Activated T-helper 1 cell treated with Interleukin-2 at 50 U/mL for 16 hours (primary cell): ENCODE results near the gene DMPK.

Experiments used
- DNase-seq: peaks from one replicate; pipeline ENCODE4 v3.0.0-alpha.2; 2020; ENCODE audit warnings: low read depth

DMPK gene

DNA sequence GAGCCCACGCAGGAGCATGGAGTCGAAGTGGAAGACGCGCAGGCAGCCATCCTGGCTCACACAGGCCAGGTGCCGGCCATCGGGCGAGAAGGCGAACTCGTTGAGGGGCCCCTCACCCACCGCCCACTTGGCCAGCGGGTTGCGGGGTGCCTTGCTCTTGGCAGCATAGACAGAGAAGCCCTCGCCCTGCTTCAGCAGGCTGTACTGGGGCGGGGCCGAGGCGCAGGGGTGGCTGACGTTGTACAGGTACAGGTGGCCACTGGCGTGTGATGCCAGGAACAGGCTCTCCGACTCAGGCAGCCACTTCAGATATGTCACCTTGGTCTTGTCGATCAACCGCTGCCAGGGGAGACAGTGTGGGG lies 4.2 kb upstream of the DMPK start:
- no peak for DNase-seq

DNA sequence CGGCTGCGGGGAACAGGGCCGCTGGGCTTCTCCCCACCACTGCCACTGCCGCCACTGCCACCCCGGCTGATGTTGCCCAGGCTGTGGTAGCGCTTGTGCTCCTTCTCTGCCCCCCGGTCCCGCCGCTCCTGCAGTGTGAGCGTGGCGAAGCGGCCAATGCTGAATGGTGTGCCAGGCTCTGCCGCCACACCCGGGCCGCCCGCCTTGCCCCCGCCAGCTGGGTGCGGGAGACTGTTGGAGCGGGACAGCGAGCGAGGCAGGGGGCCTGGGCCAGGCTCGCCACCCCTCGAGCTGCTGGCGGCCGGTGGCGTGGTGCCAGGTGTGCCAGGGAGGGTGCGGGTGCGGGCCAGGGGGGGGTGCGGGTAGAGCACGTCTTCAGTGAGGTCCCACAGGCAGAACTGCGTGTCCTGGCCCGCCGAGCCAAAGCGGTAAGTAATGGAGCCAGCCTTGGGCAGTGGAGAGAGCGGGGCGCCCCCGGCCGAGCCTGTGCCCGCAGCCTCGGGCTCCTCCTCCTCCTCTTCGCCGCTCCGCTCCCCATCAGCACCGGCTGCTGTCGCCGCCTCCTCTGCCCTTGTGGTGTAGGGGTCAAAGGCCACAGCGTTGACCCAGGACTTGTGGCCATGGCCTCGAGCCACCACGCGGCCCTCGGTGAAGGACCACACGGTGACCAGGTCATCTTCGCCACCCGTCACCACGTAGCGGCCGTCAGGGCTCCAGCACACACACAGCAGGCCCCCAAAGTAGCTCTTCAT lies 3.7 kb upstream of the DMPK start:
- no peak for DNase-seq

GRCh38 chr19:45785097-45785496 lies 2.8 kb upstream of the DMPK start:
- no peak for DNase-seq

- no peak for DNase-seq
Observed at GRCh38 chr19:45784096-45784495, 1.8 kb upstream of the DMPK start.

GRCh38 chr19:45782820-45783785 lies 813 bp upstream of the DMPK start:
- no peak for DNase-seq

DNA sequence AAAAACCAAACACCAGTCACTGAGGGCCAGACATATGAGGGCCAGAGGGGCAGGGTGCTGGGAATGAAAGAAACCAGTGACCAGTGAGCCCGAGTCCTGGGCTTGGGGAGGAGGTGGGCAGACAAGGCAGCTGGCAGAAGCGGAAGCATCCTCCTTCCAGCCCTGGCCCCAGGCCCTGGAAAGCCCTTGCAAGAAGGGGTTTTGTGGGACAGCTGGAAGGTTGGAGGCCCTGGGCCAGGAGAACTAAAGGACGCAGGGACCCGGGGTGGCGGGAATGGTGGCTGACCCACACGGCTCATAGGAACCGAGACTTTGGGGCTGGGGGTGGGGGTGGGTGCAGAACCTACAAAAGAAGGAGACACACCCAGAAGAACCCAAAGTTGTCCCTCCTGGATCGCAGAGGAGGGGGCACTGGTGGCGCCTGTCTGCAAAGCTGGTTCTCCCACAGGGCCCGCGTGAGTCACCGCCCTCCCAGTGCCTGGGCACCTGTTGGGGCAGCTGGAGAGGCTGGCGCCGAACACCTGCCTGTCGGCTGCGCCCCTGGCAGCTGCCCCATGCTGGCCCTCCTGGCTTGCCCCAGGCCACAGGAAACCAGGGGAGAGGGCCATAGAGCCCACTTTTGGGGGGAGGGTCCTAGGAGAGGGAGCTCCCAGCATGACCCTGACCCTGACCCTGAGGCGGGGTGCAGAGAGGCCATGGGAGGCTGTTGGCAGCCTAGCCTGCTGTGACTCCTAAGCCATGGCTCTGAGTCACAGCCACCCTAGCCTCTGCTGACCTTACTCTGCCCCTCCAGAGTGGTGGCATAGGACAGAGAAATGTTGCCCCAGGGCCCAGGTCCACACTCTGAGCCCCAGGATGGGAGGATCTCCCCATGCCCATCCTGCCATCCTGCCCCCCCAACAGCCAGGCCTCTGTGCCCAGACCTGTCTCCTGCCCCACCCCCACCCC lies 802 bp downstream of the DMPK start:
- no peak for DNase-seq

DNA sequence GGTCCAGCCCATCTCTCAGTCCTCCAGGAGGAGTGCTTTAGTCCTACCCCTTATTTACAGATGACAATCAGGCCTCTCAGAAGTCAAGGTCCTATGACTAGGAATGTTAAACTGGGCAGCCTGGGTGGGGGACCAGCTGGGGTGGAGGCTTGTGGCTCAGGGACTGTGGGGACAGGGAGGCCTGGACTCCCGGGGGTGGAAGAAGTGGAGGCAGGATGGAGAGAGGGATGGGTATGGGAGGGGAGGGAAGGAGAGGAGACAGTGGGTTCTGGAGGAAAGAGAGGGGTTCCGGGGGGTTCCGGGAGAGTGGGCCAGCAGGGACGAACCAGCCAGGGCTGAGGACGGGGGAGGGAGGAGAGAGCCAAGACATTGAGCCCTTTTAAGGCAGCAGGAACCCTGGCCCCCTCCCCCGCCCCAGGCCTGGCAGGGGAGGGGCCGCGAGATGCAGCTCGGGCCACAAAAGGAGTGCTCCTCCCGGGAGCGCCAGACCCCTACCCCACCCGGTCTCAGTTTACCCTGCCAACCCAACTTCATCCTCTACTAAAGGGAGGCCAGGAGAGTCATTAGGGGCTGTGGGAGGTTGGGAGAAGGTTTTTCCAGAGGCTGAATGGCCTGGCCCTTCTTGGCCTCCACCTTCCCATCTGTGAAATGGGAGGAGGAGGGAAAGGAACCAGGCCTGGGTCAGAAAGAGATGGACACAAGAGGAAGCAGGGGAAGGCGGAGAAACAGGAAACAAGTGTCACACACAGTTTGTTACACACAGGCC lies 1.7 kb downstream of the DMPK start:
- no peak for DNase-seq

DNA sequence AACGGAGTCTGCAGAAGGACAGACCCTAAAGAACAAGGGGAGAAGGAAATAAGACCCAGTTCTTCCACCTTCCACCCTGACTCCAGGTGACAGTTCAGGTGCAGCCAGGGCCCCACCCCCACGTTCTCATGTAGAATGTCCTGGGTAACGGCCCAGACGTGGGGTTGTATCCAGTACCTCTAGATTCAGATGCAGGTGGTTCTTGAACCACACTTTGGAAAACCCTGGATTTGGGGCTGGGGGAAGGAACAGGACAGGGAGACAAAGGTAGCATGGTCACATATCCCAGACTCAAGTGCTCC lies 2.2 kb downstream of the DMPK start:
- DNase-seq: no peak

GRCh38 chr19:45779231-45780145 lies 2.8 kb downstream of the DMPK start:
- DNase-seq: peak; percentile 53

- no peak for DNase-seq
Observed at GRCh38 chr19:45778010-45778661, 4.2 kb downstream of the DMPK start.

GRCh38 chr19:45777395-45777961 lies 4.8 kb downstream of the DMPK start:
- no peak for DNase-seq

DNA sequence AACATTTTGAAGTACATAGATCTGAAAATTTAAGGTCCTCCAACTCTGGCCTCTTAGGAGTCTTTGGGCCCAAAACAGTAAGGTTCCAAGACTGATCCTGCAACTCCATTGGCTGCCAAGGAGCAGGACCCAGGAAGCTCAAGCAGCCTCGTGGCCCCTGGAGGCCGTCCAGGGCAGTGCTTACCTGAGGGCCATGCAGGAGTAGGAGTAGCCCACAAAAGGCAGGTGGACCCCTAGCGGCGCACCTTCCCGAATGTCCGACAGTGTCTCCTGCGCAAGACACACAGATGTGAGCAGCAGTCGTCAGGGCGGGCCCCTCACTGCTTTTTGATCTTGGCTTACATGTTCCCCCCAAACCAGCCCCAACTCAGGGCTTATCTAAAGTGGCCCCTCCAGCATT lies 7.5 kb downstream of the DMPK start:
- no peak for DNase-seq

DNA sequence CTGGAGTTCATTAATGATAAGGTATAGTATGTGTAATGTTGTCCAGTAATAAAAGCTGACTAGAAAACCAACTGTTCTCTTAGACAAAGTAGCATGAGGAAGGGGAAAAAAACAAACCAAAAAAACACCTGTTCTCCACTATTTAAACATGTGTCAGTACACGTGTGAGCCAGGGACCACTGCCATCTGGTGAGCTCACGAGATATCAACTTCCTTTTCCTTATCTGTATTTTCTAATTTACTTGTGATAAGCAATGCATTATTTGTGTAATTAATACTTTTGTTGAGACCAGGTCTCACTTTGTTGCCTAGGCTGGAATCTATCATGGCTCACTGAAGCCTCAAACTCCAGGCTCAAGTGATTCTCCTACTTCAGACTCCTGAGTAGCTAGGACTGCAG lies 8.9 kb downstream of the DMPK start:
- DNase-seq: no peak

DNA sequence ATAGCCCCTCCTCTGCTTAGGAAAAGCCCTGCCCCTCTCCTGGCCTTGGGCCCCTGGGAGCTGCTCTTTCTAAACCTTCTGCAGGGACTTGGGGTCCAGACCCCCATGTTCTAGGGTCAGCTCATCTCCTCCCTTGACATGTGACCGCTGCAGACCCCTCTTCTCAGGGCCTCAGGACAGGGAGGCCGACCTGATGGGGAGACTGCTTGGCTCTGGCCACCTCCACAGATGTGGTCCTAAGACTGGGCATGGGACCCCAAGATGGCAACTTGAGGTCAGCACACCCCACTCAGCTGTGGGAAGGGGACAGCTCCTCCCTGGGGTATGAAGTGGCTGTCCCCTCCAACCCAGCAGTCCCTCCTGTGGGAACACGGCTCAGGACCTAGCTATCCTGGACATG lies 9.4 kb downstream of the DMPK start:
- DNase-seq: no peak

DNA sequence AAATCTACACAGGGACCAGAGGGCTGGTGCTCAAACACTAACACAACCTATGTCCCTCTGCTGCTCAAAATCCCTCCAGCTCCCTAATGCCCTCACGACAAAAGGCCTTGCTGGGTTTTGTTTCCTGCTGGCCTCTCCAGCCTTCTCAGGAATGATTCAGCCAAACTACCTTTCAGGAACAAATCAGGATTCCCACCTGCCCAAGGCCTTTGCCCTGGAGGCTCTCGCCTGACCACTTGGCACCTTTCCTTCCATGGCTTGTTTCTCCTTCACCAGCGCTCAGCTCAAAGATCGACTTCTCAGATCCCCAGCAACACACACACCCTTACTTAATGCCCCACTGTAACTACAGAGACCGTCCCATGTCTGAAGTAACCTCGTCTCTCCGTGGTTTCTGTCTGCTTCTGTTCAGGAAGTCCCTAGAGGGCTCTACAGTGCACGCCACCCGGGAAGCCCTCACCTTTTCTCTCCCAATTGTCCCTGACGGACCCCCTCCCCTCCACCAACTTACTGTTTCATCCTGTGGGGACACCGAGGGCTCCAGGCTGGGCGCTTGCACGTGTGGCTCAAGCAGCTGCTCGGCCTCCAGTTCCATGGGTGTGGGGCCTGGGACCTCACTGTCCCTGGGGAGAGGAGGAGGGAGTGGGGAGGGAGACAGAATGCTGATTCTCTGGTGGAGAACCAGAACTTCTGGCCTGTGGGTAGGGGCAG lies 10.0 kb downstream of the DMPK start:
- no peak for DNase-seq

DNA sequence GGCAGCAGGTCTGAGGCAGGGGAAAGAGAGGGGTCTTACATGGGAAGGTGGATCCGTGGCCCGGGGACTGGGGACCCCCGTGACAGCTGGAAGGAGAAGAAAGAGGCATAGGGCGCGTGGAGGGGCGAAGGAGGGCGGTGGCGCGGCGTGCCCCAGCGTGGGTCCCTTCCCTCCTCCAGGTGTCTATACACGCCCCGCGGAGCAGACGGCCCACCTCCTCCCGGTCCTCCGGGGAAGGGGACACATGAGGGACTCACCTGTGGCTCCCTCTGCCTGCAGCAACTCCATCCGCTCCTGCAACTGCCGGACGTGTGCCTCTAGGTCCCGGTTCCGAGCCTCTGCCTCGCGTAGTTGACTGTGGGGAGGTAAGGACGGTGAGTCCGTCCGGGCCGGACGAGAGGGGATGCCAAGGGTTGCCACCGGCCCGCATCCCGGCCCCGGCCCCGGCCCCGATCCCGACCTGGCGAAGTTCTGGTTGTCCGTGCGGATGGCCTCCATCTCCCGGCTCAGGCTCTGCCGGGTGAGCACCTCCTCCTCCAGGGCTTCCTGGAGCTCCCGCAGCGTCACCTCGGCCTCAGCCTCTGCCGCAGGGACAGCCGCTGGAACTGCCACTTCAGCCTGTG lies 10.9 kb downstream of the DMPK start:
- no peak for DNase-seq

DNA sequence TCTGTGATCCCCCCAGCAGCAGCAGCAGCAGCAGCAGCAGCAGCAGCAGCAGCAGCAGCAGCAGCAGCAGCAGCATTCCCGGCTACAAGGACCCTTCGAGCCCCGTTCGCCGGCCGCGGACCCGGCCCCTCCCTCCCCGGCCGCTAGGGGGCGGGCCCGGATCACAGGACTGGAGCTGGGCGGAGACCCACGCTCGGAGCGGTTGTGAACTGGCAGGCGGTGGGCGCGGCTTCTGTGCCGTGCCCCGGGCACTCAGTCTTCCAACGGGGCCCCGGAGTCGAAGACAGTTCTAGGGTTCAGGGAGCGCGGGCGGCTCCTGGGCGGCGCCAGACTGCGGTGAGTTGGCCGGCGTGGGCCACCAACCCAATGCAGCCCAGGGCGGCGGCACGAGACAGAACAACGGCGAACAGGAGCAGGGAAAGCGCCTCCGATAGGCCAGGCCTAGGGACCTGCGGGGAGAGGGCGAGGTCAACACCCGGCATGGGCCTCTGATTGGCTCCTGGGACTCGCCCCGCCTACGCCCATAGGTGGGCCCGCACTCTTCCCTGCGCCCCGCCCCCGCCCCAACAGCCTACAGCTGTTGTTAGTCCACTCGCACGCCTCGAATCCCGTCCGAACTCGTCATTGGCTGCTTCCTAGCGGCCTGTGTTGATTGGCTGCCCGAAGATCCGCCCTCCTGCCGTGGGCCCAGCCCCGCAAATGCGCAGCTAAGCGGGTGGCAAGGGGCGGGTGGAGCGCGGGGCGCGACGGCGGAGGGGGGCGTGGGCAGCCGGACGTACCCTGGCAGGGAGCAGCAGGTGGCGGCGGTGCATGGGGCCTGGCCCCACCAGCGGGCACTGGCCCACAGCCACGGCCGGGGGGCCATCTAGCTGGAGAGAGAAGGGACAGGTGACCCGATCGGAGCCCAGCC lies 11.8 kb downstream of the DMPK start:
- DNase-seq: peak; percentile 87

- no peak for DNase-seq
Observed at GRCh38 chr19:45769821-45770191, 12.5 kb downstream of the DMPK start.
